D341Med (cell line): Measurements from ENCODE around the gene FILIP1L.
"Not testable (repeated sequence)": the region's sequence is repeated elsewhere in the genome, so short reads cannot be mapped to it uniquely, and the experiment has no call there.

ENCODE experiments used
- DNase-seq: peaks from one replicate; pipeline ENCODE4 v3.0.0; 2012; ENCODE audit warnings: low spot score

FILIP1L gene

DNA sequence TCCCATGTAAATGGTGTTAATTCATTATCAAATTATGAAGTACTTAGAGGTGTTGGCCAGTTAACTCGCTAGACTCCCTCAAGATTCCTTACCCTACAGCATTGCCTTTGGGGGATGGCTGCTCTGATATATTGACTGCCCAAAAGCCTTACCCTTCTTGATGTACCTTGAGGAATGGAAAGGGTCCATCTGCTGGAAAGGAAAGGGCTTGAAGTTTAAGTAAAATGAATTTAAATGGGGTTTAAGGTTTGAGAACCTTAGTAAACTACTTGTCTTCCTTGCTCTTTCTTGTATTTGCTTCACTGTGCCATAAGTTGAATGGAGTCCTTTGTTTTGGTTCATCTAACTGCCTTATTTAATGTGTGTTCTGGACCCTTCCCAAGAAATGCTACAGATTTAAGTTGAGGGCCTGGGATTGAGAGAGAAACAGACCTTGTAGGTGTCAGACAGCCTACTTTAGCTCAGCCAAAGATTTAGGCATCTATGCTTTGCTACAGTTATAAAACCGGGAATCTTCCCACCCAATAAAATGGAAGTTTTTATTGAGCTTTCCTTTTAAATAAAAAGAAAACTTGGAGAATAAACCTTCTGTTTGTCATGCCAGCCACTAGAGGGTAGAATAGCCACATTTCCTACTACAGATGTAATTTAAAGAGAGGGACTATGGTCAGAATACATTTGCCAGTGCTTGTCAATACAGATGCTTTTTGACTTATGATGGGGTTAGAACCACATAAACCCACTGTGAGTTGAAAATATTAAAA is 271.3 kb downstream of the FILIP1L start:
- DNase-seq: peak; percentile 37

DNA sequence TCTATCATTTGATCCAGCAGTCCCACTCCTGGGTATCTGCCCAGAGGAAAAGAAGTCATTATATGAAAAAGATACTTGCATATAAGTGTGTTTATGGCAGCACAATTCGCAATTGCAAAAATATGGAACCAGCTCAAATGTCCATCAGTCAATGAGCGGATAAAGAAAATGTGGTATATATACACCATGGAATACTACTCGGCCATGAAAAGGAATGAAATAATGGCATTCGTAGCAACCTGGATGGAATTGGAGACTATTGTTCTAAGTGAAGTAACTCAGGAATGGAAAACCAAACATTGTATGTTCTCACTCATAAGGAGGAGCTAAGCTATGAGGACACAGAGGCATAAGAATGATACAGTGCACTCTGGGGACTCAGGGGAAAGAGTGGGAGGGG is 272.4 kb downstream of the FILIP1L start:
- not testable (repeated sequence) for DNase-seq

DNA sequence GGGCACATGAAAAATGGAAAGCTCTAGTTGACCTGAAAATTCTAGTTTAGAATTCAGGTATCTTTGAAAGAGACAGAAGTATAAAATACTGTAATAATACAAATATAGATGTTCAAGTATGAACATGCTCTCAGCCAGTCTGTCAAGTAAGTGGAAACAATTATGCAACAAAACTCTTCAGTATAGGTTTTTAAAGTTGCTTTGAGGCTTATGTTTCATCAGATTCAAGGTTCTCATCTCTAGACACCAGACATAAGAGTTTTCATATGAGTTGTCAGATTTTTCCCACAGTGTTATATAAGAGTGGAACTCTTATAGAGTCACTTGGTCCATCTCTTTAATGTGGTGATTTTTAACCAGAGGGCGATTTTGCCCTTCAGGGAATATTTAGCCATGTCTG is 274.7 kb downstream of the FILIP1L start:
- no peak for DNase-seq

DNA sequence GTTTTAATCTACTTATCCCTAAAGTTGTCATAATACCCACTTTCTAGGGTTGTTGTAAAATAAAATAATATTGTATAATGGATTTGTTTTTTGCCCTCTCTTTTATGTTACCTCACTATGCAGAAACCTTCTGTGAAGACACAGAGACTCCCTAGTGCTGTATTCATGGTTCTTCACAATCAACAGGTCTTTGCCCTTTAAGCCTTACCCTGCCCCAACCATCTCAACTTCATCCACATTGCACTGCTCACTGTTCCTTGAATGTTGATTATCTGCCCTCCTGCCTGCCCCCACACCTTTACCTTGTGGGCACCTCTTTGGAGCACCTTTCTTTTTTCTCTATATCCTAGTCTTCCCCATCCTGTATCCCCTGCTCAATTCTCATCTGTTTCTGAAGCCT is 275.5 kb downstream of the FILIP1L start:
- DNase-seq: no peak

DNA sequence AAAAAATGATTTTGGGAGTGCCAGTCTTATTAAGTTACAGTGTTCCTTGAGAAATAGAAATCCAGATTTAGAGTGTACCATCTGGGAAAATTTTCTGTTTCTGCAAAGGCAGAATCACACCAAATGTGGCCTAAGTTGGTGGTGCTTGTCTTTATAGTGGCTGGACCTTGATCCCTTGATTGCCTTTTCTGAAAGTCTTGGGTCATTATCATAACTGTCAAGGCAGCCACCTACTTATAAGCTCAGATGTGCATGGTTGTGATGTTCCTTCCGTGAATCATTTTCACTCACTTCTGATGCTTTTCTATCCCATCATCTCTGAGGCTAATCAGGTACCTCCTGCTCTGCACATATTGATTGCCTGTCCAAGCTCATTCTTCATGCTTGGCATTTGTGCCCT is 276.6 kb downstream of the FILIP1L start:
- DNase-seq: no peak

GRCh38 chr3:99836681-99837080 is 277.6 kb downstream of the FILIP1L start:
- DNase-seq: no peak

DNA sequence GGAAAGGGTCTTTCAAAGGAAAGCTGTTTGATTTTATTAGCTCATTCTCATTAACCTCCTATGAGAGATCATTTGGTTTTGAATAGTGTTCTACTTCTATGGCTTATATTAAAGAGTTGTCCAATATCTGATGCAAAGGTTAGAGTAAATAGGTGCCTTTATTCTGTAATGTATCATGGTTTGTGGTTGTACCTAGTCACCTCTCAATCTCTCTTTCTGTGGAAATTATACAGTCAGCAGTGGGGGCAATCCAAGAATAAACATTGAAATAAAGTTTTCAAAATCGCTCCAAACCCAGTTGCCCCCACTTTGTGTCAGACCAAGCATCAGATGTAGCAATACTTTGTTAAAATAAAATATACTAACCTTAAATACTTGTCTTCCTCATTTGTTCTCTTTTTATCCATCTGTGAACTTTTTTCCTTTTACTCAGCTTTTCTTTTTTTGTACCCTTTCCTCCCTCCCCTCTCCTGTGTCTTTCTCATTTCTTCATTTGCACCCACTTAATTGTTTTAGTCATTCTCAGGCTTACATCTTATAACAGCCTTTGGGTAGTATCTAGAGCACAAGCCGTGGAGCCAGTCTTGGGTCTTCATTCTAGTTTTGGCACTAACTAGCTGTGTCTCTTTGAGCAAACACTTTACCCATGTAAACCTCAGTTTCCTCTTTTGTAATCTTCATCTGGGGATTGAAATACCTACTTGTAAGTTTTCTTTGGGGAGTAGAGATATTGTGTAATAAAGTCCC is 279.9 kb downstream of the FILIP1L start:
- DNase-seq: no peak

DNA sequence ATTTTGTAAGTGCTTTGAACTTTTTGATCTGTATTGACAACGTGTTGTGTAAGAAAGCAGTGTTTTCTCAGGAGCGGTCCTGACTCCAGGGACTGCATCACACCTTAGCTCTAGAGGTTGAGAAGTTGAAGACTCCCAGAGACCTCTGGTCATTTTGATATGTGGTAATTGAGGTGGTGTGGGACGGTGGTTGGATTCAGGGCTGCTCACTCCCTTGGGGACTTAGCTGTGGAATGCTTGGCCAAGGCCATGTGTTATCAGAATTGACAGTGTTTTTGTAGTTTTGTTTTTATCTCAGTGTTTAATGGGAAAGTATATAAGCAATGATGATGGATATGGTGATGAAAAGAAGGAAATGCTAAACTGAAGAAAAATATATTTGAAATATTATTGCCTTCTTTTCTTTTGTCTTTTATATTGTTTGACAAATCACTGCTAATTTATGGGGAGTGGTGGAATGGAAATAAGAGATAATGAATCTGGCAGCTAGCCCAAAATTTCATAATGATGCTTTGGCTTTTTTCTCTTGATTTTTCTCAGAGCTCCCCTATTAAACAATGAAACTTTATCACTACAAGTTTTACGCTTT is 280.6 kb downstream of the FILIP1L start:
- no peak for DNase-seq

- DNase-seq: no peak
These were observed 284.5 kb downstream of the FILIP1L start for GRCh38 chr3:99829844-99830243.

- DNase-seq: no peak
These were observed 289.2 kb downstream of the FILIP1L start for GRCh38 chr3:99825004-99825640.

DNA sequence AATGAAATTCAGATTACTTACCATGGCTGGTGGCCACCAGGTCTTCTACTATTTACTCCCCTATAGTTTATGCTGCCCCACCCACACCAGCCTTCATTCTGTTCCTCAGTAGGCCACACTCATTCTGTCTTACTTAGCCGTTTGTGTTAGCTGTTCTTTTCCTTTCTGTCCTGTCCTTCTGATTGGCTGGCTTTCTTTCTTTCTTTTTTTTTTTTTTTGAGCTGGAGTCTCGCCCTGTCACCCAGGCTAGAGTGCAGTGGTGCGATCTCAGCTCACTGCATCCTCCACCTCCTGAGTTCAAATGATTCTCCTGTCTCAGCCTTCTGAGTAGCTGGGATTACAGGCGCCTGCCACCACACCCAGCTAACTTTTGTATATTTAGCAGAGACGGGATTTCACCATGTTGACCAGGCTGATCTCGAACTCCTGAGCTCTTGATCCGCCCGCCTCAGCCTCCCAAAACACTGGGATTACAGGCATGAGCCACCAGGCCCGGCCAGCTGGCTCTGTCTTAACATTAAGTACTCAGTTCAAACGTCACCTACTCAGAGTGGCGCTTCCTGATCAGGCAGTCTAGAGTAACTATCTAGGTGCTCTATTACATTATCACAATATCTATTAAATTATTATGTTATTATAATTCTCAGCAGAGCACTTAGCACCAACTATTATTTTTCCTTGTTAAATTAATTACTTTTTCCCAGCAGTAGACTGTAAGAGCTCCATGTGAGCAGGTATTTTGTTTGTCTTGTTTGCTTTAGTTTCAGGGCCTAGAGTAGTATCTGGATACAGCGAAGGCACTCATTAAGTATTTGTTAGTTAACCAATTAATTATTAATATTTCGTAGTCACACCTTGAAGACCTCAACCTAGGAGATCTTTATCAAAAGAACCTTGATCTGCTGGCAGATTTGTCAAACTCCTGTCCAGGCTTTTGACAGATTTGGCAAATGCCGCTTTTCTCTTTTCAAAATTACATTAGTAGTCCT is 290.3 kb downstream of the FILIP1L start:
- peak; percentile 54 for DNase-seq

DNA sequence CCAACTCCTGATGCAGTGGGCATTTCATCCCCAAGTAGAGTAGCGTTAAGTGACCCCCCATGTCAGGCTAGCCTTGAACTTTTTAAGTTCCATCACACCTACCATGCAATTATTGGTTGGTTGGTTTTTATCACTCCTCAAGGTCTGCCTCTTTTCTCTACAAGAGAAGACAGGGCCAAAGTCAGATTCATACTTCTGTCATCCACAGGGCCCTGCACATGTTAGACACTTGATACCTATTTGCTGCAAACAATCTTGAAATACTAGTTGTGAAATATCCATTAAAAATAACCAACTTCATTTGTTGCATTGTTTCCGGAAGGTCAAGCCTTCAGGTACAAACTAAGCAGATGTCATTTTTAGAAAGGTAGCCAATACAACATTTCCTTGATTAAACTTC is 295.5 kb downstream of the FILIP1L start:
- no peak for DNase-seq

GRCh38 chr3:99817437-99818240 is 296.7 kb downstream of the FILIP1L start, which contains the start of gene CMSS1:
Gene CMSS1, plus strand, starts transcription at chr3:99817862.
- DNase-seq: peak; percentile 95

DNA sequence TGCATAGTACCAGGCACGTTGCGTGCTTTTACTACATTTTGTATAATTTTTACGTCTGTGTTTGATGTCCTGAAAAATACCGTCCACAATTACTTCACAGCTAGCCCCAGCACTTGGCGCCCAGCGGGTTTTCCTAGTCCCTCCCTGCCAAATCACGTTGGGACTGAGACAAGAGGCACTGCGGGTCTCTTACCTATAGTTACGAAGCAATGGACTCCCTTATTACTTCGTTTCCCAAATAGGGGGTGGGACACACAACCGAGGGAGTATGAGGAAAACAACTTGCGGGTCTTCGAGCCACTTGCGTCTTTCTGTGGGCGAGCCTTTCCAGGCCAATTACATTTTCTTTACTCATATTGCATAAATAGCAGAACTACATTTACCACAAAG is 297.3 kb downstream of the FILIP1L start:
- peak; percentile 49 for DNase-seq

- DNase-seq: no peak
These were observed 303.9 kb downstream of the FILIP1L start for GRCh38 chr3:99810403-99810802.

DNA sequence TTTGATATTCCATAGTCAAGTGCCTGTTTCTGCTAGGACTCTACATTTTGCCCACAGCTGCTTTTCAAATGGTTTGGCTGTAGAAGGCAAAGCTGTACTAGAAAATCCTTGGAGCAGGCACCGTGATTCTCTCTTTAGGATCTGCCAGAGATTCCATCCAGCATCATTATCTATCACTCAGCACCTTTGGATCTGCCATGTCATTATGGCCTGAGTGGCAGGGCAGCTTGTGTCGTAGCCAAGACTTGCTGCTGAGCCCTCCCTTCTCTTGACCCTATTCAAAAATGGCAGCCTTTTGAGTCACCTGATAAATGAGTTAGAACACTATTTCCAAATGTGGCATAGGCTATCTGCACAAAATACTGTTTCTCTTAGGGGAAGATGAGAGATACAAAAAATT is 304.7 kb downstream of the FILIP1L start:
- DNase-seq: no peak

- DNase-seq: peak; percentile 78
These were observed 306.0 kb downstream of the FILIP1L start for GRCh38 chr3:99808163-99808794.

- no peak for DNase-seq
These were observed 309.1 kb downstream of the FILIP1L start for GRCh38 chr3:99805160-99805559.

DNA sequence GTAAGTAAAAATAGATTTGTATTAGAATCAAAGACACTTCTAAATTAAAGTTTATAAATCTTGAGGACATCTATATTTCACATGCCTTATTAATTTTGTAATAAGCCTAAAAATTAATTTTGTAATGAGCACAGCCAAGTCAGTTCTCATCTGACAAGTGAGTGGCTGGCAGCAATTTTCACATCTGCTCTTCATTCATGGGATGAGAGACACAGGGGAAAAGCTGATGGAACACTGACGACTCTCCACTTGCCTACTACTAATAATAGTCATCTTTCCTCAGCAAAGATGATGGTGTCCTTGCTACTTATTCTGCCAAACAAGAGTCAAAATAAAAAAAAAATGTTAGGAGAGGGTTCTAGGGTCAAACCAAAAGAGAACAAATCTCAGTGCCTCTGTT is 311.0 kb downstream of the FILIP1L start:
- DNase-seq: no peak

DNA sequence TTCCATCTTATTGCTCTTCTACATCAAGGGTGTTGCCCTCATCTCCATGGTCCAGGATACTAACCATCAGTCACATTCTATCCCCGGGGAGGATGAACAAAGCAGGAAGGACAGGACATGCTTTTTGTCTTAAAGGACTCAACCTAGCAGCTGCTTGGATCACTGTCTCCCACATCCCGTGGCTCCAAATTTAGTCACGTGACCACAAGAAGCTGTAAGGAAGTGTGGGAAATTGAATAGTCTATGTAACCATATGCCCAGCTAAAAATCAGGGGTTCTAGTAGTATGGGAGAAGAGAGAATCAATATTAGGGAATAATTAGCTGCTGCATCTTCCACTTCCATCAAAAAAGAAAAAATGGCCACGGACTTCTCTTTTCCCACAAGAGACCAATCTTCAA is 314.9 kb downstream of the FILIP1L start:
- no peak for DNase-seq
